ENCODE measurements around the gene VAT1L.

Gene VAT1L

GRCh38 chr16:77784441-77785372 lies 3.7 kb upstream of the VAT1L start:
- DNase-seq = no peak

GRCh38 chr16:77785373-77785764 lies 3.0 kb upstream of the VAT1L start:
- no peak for DNase-seq

GRCh38 chr16:77786186-77786847 lies 2.0 kb upstream of the VAT1L start:
- no peak for DNase-seq

GRCh38 chr16:77787452-77787851 lies 912 bp upstream of the VAT1L start:
- DNase-seq = no peak

GRCh38 chr16:77789085-77790008 lies 983 bp downstream of the VAT1L start:
- DNase-seq = no peak

DNA sequence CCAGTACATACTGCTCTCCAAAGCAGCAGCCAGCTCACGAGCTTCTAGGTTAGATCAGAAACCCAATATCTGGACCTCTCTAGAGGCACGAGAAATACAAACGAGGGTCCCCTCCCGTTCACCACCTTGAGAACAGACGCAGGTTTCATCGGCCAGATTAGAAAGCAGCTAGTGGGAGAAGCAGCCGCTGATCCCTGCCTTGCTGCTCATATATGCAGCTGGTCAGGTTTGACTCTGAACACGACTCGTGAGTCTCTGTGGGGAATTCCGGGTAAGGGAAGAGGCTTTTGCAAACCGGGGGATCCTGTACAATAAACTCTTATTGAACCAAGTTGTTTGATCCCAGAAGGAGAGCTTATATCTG lies 1.6 kb downstream of the VAT1L start:
- no peak for DNase-seq

GRCh38 chr16:77790912-77791311 lies 2.5 kb downstream of the VAT1L start:
- no peak for DNase-seq

GRCh38 chr16:77793417-77793816 lies 5.1 kb downstream of the VAT1L start:
- DNase-seq = no peak

DNA sequence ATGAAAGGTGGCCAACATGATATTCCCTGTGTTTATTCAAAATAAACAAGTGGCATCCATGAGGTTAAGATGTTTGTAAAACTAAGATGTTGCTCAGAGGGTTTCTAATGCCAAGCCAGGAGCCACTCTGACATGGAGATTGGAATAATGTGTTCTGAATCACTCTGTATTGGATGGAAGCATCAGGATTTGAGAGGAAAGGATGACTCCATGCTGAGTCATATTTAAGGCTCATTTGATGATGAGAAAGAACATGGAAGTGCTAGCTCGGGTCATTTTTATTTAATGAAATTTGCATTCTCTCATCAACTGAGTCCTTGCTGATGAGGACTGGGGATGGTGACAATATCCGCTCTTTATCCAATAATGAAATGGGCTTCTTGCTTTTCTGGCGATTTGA lies 6.2 kb downstream of the VAT1L start:
- no peak for DNase-seq

DNA sequence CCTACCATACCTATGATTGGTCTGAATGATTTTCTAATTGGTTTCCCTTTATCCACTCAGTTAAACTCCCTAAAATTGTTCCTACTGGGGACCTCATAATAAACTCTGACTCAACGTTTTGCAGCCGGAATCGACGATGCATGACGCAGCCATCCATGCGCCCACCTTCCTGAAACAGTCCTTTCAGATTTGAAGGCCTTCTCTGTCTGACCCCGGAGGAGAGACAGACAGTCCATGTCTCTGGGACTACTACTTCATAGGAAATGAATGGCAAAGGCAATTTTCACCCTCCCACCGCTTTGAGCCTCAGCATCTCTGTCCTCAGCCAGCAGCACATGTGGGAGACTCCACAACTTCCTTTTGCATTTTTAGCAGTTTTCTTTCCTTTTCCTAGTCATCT lies 13.5 kb downstream of the VAT1L start:
- no peak for DNase-seq

- DNase-seq = no peak
Measured at GRCh38 chr16:77805398-77805797, 17.0 kb downstream of the VAT1L start.

DNA sequence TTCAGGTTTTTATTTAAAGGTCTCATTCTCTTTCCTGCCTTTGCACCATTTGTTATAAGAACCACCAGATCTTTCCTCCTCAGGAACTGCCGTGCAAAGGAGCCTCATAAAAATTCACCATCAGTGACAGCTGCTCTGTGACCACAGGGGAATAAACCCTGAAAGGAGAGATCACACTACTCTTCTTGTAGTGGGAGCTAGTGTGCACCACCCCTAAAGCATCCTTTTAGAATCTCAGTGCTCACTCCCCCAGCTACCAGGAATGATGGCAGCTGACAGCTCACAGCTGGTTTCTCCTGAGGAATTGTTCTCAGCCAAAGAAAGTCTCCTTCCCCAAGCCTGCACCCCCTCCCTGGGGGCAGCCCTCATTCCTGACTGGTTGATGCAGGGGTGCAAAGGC lies 18.7 kb downstream of the VAT1L start:
- no peak for DNase-seq

DNA sequence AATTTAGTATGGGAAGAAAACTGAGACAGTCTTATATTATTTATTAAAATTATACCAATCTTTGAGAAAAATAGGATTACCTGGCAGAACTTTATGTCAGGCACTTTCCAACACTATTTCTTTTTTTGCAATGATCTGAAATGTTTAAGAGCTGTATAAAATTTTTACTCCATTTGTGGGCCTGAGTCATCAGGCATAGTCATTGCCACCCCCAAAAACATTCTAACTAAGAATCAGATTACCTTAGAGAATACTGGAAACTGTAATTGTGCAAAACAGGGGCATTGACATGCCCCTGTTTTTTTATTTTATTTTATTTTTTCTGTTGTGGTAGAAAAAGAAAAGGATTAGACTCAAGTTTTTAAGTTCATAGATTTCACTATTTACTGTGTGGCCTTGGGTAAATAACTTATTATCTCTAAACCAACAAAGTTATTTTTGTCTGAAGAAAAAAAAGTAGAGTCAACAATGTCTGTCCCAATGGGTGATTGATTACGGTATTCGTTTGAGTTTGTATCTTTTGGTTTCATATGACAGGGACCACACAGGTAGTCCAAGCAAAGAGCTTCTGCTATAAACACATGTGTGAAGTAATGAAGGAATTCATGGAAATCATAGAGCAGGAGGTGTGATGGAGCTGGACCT lies 24.6 kb downstream of the VAT1L start:
- DNase-seq = no peak

GRCh38 chr16:77816293-77816692 lies 27.9 kb downstream of the VAT1L start:
- DNase-seq = no peak

DNA sequence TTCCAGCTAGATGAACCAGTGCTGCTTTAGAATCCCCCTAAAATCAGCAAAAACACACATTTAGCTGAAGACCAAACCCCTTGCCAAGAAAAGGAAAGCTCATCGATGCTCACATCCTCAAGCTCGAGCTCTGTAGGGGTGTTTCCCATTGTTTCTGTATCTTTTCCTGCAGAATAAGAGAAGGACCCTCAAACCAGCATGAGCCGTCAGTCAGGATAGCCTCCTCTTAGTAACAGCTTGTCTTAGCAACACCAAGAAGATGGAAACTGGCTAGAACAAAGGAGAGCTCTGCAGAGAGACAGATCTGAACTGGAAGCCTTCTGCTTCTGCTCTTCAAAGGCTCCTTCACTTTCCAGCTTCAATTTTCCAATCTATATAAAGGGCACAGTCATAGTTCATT lies 32.0 kb downstream of the VAT1L start:
- no peak for DNase-seq

GRCh38 chr16:77822661-77823060 lies 34.3 kb downstream of the VAT1L start:
- no peak for DNase-seq

DNA sequence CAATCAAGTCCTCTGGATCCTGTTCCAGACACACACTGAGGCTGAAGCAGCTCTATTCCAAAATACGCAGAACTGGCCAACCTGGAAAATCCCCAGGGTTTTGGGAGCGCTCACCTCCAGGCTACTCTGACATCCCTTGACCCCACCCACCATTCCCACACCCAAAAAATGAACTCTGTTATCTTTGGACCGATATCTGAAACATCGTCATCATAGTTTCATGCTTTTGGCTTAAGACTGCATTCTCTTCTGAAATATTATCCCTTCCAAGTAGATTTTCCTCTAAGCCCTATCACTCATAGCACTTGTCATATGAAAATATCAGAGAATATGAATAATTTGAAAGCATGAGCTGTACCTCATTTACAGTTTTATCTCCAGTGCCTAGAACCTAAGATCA lies 34.7 kb downstream of the VAT1L start:
- no peak for DNase-seq

GRCh38 chr16:77825196-77825595 lies 36.8 kb downstream of the VAT1L start:
- DNase-seq = no peak

DNA sequence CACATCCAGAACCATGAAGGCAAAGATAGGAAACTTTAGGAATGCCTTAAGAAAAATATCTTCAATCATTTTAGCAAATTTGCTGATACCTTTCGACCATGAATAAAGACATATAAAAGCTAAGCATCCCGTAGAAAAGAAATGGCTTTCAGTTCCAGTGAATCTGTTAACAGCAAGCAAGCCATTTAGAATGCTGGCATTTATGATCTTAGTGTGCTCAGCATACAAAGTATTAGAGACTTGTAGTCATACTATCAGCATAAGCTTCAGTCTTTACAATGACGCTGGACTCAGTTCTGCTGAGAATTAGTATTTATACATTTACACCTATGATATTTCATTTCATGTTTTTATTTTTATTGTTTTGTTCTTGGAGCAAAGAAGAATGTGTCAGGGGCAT lies 38.7 kb downstream of the VAT1L start:
- DNase-seq = no peak

GRCh38 chr16:77833921-77834634 lies 45.7 kb downstream of the VAT1L start:
- DNase-seq = no peak

DNA sequence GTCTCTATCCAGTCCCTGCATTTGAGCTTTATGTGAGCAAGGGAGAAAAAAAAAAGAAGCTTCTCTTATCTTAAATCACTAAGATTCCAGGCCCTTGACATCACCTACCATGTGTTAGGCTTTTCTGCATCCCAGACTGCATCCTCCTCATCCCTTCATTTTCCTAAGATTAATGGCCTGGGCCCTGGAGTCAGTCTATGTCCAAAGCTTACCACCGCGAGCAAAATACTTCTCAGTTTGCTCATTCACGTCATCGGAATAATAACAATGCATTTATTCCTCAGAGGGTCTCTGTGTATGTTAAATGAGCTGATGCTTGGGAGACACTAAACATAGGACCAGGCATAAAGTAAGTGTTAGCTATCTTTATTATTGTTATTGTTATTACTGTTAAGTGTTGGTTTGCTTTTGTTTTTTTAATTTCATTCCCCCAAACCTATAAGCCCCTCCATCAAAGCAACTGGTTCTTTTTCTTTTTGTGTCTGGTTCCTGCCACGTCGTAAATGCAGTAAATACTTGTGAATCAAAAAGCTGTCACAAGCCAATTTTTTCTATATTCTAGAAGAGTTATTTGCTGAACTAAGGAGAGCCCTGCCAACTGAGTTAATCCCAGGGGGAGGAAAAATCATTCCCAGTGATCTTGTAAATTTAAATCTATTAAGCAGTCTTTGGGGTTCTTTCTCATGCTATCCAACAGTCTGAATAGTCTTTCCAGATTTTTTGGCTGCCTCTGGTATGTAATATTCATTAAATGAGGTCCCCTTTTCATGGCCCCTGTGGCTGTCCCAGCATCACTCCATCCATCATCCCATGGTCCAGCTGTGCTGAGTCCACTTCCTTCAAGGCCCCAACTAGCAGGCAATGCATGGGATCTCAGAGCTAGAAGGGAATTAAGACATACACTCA lies 46.5 kb downstream of the VAT1L start:
- no peak for DNase-seq
